Duodenal mucosa (tissue), 2 donors: Measurements from ENCODE around the gene KCTD10.
"Not testable (repeated sequence)": the region's sequence is repeated elsewhere in the genome, so short reads cannot be mapped to it uniquely, and the experiment has no call there.

Experiments used
- H3K27ac ChIP-seq: one replicate; pipeline ENCODE4 v1.7.0; 2013; ENCODE audit warnings: low read depth, low read length
- H3K27me3 ChIP-seq, 2 donors: one replicate each; pipeline ENCODE4 v1.7.0; 2013; ENCODE audit warnings: low read length in 2 of 2, control low read depth in 1 of 2; ENCODE audit not compliant: insufficient read depth in 2 of 2, control insufficient read depth in 1 of 2
- H3K36me3 ChIP-seq, 2 donors: one replicate each; pipeline ENCODE4 v1.7.0; 2013; ENCODE audit warnings: low read length in 2 of 2, control low read depth in 1 of 2; ENCODE audit not compliant: insufficient read depth in 2 of 2, control insufficient read depth in 1 of 2
- H3K4me1 ChIP-seq, 2 donors: one replicate each; pipeline ENCODE4 v1.7.0; 2013; ENCODE audit warnings: low read length in 2 of 2, control low read depth in 1 of 2; ENCODE audit not compliant: insufficient read depth in 2 of 2, control insufficient read depth in 1 of 2
- H3K4me3 ChIP-seq, 2 donors: one replicate each; pipeline ENCODE4 v1.7.0; 2013; ENCODE audit warnings: low read length in 2 of 2, low read depth in 1 of 2
- H3K9ac ChIP-seq, 2 donors: one replicate each; pipeline ENCODE4 v1.7.0; 2013; ENCODE audit warnings: low read length in 2 of 2, low read depth in 1 of 2
- H3K9me3 ChIP-seq, 2 donors: one replicate each; pipeline ENCODE4 v1.7.0; 2013; ENCODE audit warnings: low read length in 2 of 2, control low read depth in 1 of 2; ENCODE audit not compliant: control insufficient read depth in 1 of 2

KCTD10 gene

GRCh38 chr12:109443794-109444193, 33.3 kb downstream of the KCTD10 start:
- H3K27me3 ChIP-seq = no peaks in the 10 kb centered on the region
- H3K9me3 ChIP-seq = no peaks in the 10 kb centered on the region
- no peak overlapping the region for H3K9ac ChIP-seq
- peaks cover 9 to 29% of the 10 kb centered on the region in 2 donors for H3K36me3 ChIP-seq
- no peak overlapping the region for H3K27ac ChIP-seq
- no peaks in the 10 kb centered on the region for H3K4me1 ChIP-seq
- no peak overlapping the region for H3K4me3 ChIP-seq

DNA sequence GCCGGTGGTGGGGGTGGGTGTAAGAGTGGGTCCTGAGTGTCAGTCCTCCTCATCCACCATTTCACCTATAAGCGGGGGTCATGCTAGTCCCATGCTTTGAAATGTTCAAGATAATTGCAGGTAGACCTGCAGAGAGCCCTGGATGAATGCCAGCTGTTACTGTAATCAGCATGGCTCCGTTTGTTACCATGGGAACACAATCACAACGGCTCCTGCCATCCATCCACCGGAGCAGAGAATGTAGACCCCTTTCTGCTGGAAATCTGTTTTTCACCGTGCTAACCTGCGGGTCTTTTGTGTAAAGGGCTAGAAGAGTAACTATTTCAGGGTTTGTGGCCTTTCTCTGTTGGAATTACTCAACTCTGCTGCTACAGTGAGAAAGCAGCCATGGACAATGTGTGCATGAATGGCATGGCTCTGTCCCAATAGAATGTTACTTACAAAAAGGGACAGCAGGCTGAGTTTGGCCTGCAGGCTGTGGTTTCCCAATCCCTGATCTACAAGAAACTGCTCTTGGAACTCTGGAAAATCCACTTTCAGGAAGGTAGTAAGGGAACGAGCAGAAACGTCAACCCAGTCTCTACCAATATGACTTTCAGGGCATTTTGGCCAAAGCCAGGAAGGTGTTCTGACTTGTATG, 36.1 kb downstream of the KCTD10 start:
- Histone ChIP-seq H3K36me3 (peaks cover 0 to 17% of the 10 kb centered on the region in 2 donors), H3K4me3 (no peak overlapping the region), H3K9ac (no peak overlapping the region), H3K4me1 (no peaks in the 10 kb centered on the region), H3K27ac (no peak overlapping the region), H3K9me3 (no peaks in the 10 kb centered on the region), H3K27me3 (no peaks in the 10 kb centered on the region)

GRCh38 chr12:109439951-109440350, 37.1 kb downstream of the KCTD10 start:
- not testable (repeated sequence) for H3K36me3 ChIP-seq, H3K27me3 ChIP-seq, H3K4me1 ChIP-seq, H3K9ac ChIP-seq, H3K27ac ChIP-seq, H3K4me3 ChIP-seq, H3K9me3 ChIP-seq

DNA sequence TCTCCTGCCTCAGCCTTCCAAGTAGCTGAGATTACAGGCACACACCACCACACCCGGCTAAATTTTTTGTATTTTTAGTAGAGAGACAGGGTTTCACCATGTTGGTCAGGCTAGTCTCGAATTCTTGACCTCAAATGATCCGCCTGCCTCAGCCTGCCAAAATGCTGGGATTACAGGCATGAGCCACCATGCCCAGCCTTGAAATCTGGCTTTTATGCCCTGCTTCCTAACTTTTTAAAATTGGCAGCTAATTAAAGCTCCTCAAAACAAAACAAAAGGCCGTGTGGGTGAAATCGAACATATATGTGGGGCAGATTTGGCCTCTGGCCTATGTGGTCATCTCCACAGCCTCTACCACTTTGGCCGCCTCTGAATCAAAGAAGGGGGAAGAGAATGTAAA, 37.9 kb downstream of the KCTD10 start:
- H3K4me3 ChIP-seq = no peak overlapping the region
- no peak overlapping the region for H3K9ac ChIP-seq
- H3K27me3 ChIP-seq = no peaks in the 10 kb centered on the region
- no peaks in the 10 kb centered on the region for H3K4me1 ChIP-seq
- H3K27ac ChIP-seq = no peak overlapping the region
- no peaks in the 10 kb centered on the region for H3K9me3 ChIP-seq
- H3K36me3 ChIP-seq = peaks cover 0 to 3% of the 10 kb centered on the region in 2 donors

- Histone ChIP-seq H3K4me1 (no peaks in the 10 kb centered on the region), H3K9me3 (no peaks in the 10 kb centered on the region), H3K27me3 (no peaks in the 10 kb centered on the region), H3K4me3 (no peak overlapping the region), H3K36me3 (no peaks in the 10 kb centered on the region), H3K9ac (no peak overlapping the region), H3K27ac (no peak overlapping the region)
Measured at GRCh38 chr12:109436188-109436560, 40.9 kb downstream of the KCTD10 start.

GRCh38 chr12:109435428-109436187, 41.5 kb downstream of the KCTD10 start:
- no peak overlapping the region for H3K27ac ChIP-seq

GRCh38 chr12:109434582-109434981, 42.5 kb downstream of the KCTD10 start:
- H3K27me3 ChIP-seq = no peaks in the 10 kb centered on the region
- H3K9ac ChIP-seq = no peak overlapping the region
- H3K4me1 ChIP-seq = no peaks in the 10 kb centered on the region
- H3K9me3 ChIP-seq = no peaks in the 10 kb centered on the region
- H3K4me3 ChIP-seq = no peak overlapping the region
- no peaks in the 10 kb centered on the region for H3K36me3 ChIP-seq
- H3K27ac ChIP-seq = no peak overlapping the region

More at GRCh38 chr12:109435428-109436187, 41.5 kb downstream of the KCTD10 start:
- Histone ChIP-seq H3K9ac (no peak overlapping the region), H3K4me1 (no peaks in the 10 kb centered on the region), H3K9me3 (no peaks in the 10 kb centered on the region), H3K4me3 (no peak overlapping the region), H3K36me3 (no peaks in the 10 kb centered on the region), H3K27me3 (no peaks in the 10 kb centered on the region)

- Histone ChIP-seq H3K4me1 (no peaks in the 10 kb centered on the region), H3K36me3 (no peaks in the 10 kb centered on the region)
Measured at GRCh38 chr12:109433618-109434017, 43.5 kb downstream of the KCTD10 start.

DNA sequence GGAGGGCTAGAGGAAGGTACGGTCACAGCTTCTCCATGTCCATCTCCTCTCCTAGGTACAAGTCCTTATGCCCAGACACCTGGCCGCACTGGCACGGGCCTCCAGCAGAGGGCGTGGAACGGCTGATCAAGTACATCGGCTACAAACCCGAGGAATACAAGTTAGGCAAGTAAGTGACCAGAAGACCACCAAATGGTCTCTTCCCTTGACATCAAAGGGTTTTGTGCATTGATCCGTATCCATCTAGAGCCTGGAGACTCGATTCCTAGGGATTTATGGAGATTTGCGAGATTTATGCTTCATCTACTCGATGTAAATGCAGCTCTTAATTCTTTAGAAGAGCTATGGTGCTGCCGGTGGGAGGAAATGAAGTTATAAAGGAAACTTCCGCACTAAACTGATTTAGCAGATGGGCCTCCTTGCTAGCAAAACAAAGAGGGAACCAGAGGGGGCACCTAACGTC, 44.2 kb downstream of the KCTD10 start:
- H3K27me3 ChIP-seq = no peaks in the 10 kb centered on the region
- H3K27ac ChIP-seq = no peak overlapping the region
- H3K9ac ChIP-seq = peak overlapping the region in 1 of 2 donors; percentile 54
- H3K36me3 ChIP-seq = no peaks in the 10 kb centered on the region
- H3K9me3 ChIP-seq = no peaks in the 10 kb centered on the region
- peak overlapping the region in 1 of 2 donors; percentile 43 for H3K4me3 ChIP-seq
- no peaks in the 10 kb centered on the region for H3K4me1 ChIP-seq

More at GRCh38 chr12:109433618-109434017, 43.5 kb downstream of the KCTD10 start:
- Histone ChIP-seq H3K27me3 (no peaks in the 10 kb centered on the region), H3K27ac (no peak overlapping the region), H3K9me3 (no peaks in the 10 kb centered on the region), H3K4me3 (no peak overlapping the region), H3K9ac (no peak overlapping the region)

DNA sequence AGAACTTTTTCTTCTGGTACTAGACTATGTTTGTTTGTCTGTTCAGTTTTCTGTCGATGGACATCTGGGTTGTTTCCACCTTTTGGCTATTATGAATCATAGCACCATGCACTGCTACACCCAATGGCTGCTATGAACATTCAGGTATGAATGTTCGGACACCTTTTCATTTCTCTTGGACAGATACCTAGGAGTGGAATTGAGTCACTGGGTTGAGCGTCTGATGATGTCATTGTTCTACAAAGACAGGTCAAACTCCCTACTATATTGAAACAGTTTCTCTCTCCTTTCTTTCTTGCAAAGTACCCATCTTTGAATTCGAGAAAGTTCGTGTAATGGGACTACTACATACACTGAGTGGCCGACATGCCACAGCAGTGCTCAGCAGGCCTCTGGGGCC, 44.7 kb downstream of the KCTD10 start:
- Histone ChIP-seq H3K27me3 (no peaks in the 10 kb centered on the region), H3K27ac (no peak overlapping the region), H3K9me3 (no peaks in the 10 kb centered on the region), H3K9ac (no peak overlapping the region), H3K4me3 (no peak overlapping the region), H3K4me1 (no peaks in the 10 kb centered on the region), H3K36me3 (no peaks in the 10 kb centered on the region)
